Transverse colon (tissue), 4 donors: ENCODE results near the gene KEAP1. TPM values are rescaled to one million over a fixed set of nuclear protein-coding genes. Genes with fewer than 3 reads are reported as not detected.

Source experiments
- DNase-seq: peaks from one replicate; pipeline ENCODE4 v3.0.0-alpha.2; 2019
- H3K27ac ChIP-seq, 4 donors: fragments of 200-600 bp; sonication (generic); 2 replicates each; pipeline ENCODE4 v1.5.1; 2016 to 2018; ENCODE audit warnings: inconsistent platforms in 4 of 4
- H3K27me3 ChIP-seq: fragments of 200-600 bp; sonication (generic); 2 replicates; pipeline ENCODE4 v1.5.1; 2017; ENCODE audit warnings: inconsistent platforms
- H3K36me3 ChIP-seq, 4 donors: fragments of 200-600 bp; sonication (generic); 2 replicates each; pipeline ENCODE4 v1.5.1; 2017 to 2019; ENCODE audit warnings: inconsistent platforms in 4 of 4
- H3K4me1 ChIP-seq, 4 donors: fragments of 200-600 bp; sonication (generic); 2 replicates each; pipeline ENCODE4 v1.5.1; 2017 to 2020; ENCODE audit warnings: inconsistent platforms in 4 of 4
- H3K4me3 ChIP-seq, 4 donors: fragments of 200-600 bp; sonication (generic); 1 replicate in 1 of 4; 2 replicates in 3 of 4; pipeline versions ENCODE4 v1.5.1 to v1.6.1; 2017 to 2019; ENCODE audit warnings: inconsistent platforms in 4 of 4
- H3K9me3 ChIP-seq, 2 donors: fragments of 200-600 bp; sonication (generic); 2 replicates each; pipeline ENCODE4 v1.5.1; 2017 to 2019; ENCODE audit warnings: inconsistent platforms in 2 of 2
- CTCF ChIP-seq, 5 experiments: fragments of 200-600 bp in 3 of 5; fragments of 450-650 bp in 2 of 5; sonication (generic) in 3 of 5; IDR thresholded peaks; 1 replicate in 2 of 5; 2 replicates in 3 of 5; pipeline ENCODE4 v1.5.1; 2016 to 2017; ENCODE audit warnings: antibody characterized with exemption in 5 of 5, inconsistent platforms in 3 of 5, mild to moderate bottlenecking in 2 of 5, moderate library complexity in 1 of 5
- EP300 ChIP-seq: sonication (generic); formaldehyde crosslinking; IDR thresholded peaks from one replicate; pipeline ENCODE4 v1.6.1; 2017; ENCODE audit warnings: antibody characterized with exemption, low read depth
- POLR2A ChIP-seq: fragments of 450-650 bp; IDR thresholded peaks from one replicate; pipeline ENCODE4 v1.6.1; 2016; ENCODE audit warnings: antibody characterized with exemption, mild to moderate bottlenecking, moderate library complexity
- POLR2AphosphoS5 ChIP-seq, 3 donors: sonication (generic); formaldehyde crosslinking; IDR thresholded peaks; one replicate each; pipeline ENCODE4 v1.6.1; 2016; ENCODE audit warnings: antibody characterized with exemption in 3 of 3
- WGBS, 2 donors: methylation state at CpG; one replicate each; pipeline ENCODE4 v1.1.5; 2018; ENCODE audit warnings: low coverage in 1 of 2; 5-methylcytosine and 5-hydroxymethylcytosine counted together
- in situ Hi-C, 4 donors: fragments of 200-750 bp; cut with MboI; loops; one replicate each; pipeline versions ENCODE4 v1.15.0 to v1.15.1; 2017; ENCODE audit warnings: low sequenced_read_pairs in 3 of 4, low pct_ligation_motif_present in 1 of 4, low pct_unique_long_range_greater_than_20kb in 1 of 4
- intact Hi-C: fragments of 100-400 bp; cut with DNase I; formaldehyde crosslinking; loops from one replicate; pipeline ENCODE4 v1.15.1; 2023; ENCODE audit warnings: low total_unique reads
- total RNA-seq, 4 donors: library from RNA; depleted of rRNA; stranded (reverse); fragments of >200 nt; gene quantifications; one replicate each; pipeline ENCODE4 v1.1.0, GENCODE V29; 2016

The KEAP1 gene
- total RNA-seq, 4 donors from 2014 or later, result 54.8 to 348 (median 79.1) TPM

- no peaks in the 10 kb centered on the region for H3K36me3 ChIP-seq
- peaks cover 11 to 32% (median 22%) of the 10 kb centered on the region in 4 donors for H3K4me1 ChIP-seq
- intact Hi-C loops, result no loop called here
- no peaks in the 10 kb centered on the region for H3K9me3 ChIP-seq
- H3K27me3 ChIP-seq, result peaks cover 88% of the 10 kb centered on the region
- no peak within 1 kb of the TSS for H3K27ac ChIP-seq
- DNase-seq, result no peak
- 0% methylated on average over 6 of the region's 39 CpGs; no CpG with 5 or more reads in 1 of the 2 donors for WGBS, 2 donors
- in situ Hi-C loops, result no loop called here
- H3K4me3 ChIP-seq, result peak within 1 kb of the TSS in 2 of 4 donors; percentile 14 to 26
- TF ChIP-seq POLR2A, result no peak
- TF ChIP-seq CTCF (IDR thresholded peaks at IDR 0.05), result no peak
- no peak for TF ChIP-seq EP300
These were observed 14.2 kb upstream of the KEAP1 start, which contains the start of gene S1PR5 for GRCh38 chr19:10517361-10517759. TSS of gene S1PR5 (minus strand) at chr19:10517447. CDS start at chr19:10515011, 2,436 bp downstream.

GRCh38 chr19:10516671-10517286 is 13.6 kb upstream of the KEAP1 start:
- TF ChIP-seq POLR2AphosphoS5 (IDR thresholded peaks at IDR 0.05) (no peak), POLR2A (no peak), EP300 (no peak), CTCF (IDR thresholded peaks at IDR 0.05) (no peak)
- Histone ChIP-seq H3K4me3 (peak overlapping the region in 2 of 4 donors; percentile 14 to 26), H3K27ac (no peak overlapping the region), H3K4me1 (peaks cover 11 to 32% (median 22%) of the 10 kb centered on the region in 4 donors), H3K27me3 (peaks cover 93% of the 10 kb centered on the region), H3K36me3 (no peaks in the 10 kb centered on the region), H3K9me3 (no peaks in the 10 kb centered on the region)
- WGBS, 2 donors, result 57 to 80% methylated on average over 1 to 10 of the region's 10 CpGs
- no peak for DNase-seq
- in situ Hi-C loops (no loop called here), intact Hi-C loops (no loop called here)

- no peak for DNase-seq
- Histone ChIP-seq H3K4me1 (peaks cover 11 to 32% (median 22%) of the 10 kb centered on the region in 4 donors), H3K27ac (no peak overlapping the region), H3K4me3 (no peak overlapping the region), H3K27me3 (peaks cover 100% of the 10 kb centered on the region), H3K36me3 (no peaks in the 10 kb centered on the region), H3K9me3 (no peaks in the 10 kb centered on the region)
- intact Hi-C loops (no loop called here), in situ Hi-C loops (no loop called here)
- WGBS, 2 donors, result 73 to 89% methylated on average over 4 to 5 of the region's 5 CpGs
- TF ChIP-seq EP300 (no peak), POLR2AphosphoS5 (IDR thresholded peaks at IDR 0.05) (no peak), POLR2A (no peak), CTCF (IDR thresholded peaks at IDR 0.05) (no peak)
These were observed 12.9 kb upstream of the KEAP1 start for GRCh38 chr19:10516064-10516385.

- intact Hi-C loops, result no loop called here
- no peaks in the 10 kb centered on the region for H3K9me3 ChIP-seq
- no peaks in the 10 kb centered on the region for H3K36me3 ChIP-seq
- in situ Hi-C loops, result no loop called here
- peaks cover 11 to 36% (median 22%) of the 10 kb centered on the region in 4 donors for H3K4me1 ChIP-seq
- 28% methylated on average over 14 of the region's 107 CpGs; no CpG with 5 or more reads in 1 of the 2 donors for WGBS, 2 donors
- H3K27ac ChIP-seq, result no peak overlapping the region
- DNase-seq, result no peak
- no peak for TF ChIP-seq POLR2A
- no peak for TF ChIP-seq EP300
- no peak for TF ChIP-seq POLR2AphosphoS5 (IDR thresholded peaks at IDR 0.05)
- no peak for TF ChIP-seq CTCF (IDR thresholded peaks at IDR 0.05)
- no peak overlapping the region for H3K4me3 ChIP-seq
- peaks cover 100% of the 10 kb centered on the region for H3K27me3 ChIP-seq
These were observed 11.3 kb upstream of the KEAP1 start for GRCh38 chr19:10514211-10515145.
